ENCODE data around the gene ZNF813.

Gene ZNF813

DNA sequence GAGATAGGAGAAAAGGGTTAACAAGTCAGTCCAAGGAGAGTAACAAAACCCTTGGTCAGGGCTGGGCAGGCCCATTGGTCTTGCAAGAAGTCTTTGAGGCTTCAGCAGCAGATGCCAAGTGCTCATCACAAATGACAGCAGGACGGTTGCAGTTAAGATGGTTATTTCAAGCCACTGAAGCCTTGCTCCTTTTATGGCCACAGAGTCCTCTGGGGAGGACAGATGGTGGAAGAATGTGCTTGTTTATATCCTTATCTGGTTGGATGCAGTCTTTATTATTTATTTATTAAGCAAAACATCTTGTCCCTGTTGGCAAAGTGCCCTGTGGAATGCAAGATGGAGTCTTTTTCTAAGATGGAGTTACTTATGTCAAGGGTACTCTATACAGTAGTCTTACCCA lies 51.2 kb downstream of the ZNF813 start:
- no peak overlapping the region for H3K4me3 ChIP-seq

DNA sequence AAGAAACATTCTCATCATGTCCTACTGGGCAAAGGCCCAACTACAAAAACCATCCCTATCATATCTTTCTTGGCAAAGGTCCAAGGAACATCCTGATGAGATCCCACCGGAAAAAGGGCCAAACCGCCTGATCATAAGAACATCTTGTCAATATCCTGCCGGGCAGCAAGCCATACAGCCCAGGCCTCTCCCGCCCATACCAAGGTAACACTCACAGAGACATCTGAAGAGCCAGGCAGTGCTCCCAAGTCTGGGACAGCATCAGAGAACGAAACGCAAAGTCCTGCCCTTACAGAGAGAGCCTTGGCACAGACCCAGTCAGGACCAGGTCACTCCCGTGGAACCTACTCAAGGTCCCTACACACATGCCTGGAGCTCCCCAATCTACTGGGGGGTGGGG lies 51.9 kb downstream of the ZNF813 start:
- Histone ChIP-seq H3K9me3 (replicated peaks in 1 of 11) (peaks cover 14 to 33% (median 20%) of the 10 kb centered on the region in 11 experiments; a peak in 18 of 22 replicates), H3K4me3 (no peak overlapping the region), H3K4me2 (0 out of 22 replicates have a peak overlapping the region, but pooled peaks of 1 of the 11 experiments have one; percentile 23), H3K27me3 (no peaks in the 10 kb centered on the region), H3K36me3 (peaks cover under 1 to 12% (median 6%) of the 10 kb centered on the region in 11 experiments; a peak in 10 of 22 replicates), H4K20me1 (no peaks in the 10 kb centered on the region), H3K9ac (no peak overlapping the region), H3K4me1 (peaks cover 14 to 43% (median 22%) of the 10 kb centered on the region in 10 experiments), H3K27ac (no peak overlapping the region)
- TF ChIP-seq Cebpa-rat (IDR thresholded peaks at IDR 0.05) = no peak

More for the DNA sequence above, 51.2 kb downstream of the ZNF813 start:
- no peaks in the 10 kb centered on the region for H3K27me3 ChIP-seq
- H4K20me1 ChIP-seq = no peaks in the 10 kb centered on the region
- peaks cover 3 to 10% (median 5%) of the 10 kb centered on the region in 11 experiments; a peak in 10 of 22 replicates for H3K36me3 ChIP-seq
- peaks cover 14 to 43% (median 22%) of the 10 kb centered on the region in 10 experiments for H3K4me1 ChIP-seq
- no peak overlapping the region for H3K9ac ChIP-seq
- H3K9me3 ChIP-seq (replicated peaks in 1 of 11) = peaks cover 13 to 27% (median 16%) of the 10 kb centered on the region in 11 experiments; a peak in 18 of 22 replicates
- no peak overlapping the region for H3K27ac ChIP-seq
- TF ChIP-seq Cebpa-rat (IDR thresholded peaks at IDR 0.05) = no peak
- H3K4me2 ChIP-seq = peak overlapping the region in 2 of 11 experiments; percentile 23 to 48; a peak in 3 of 22 replicates

DNA sequence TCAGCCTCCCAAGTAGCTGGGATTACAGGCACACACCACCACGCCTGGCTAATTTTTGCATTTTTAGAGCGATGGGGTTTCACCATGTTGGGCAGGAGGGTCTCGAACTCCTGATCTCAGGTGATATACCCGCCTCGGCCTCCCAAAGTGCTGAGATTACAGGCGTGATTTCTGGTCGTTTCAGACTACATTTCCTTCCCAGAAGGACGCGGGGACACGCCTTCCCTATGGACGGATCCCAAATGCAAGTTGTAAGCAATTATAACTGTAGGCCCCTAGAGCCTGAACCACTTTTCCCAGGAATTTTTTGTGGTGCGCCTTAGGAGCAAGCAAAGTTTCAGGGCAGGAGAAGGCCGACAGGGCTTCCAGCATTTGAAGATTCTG lies 52.6 kb downstream of the ZNF813 start:
- Histone ChIP-seq H4K20me1 (no peaks in the 10 kb centered on the region), H3K4me2 (peak overlapping the region; percentile 28 to 100 (median 65)), H3K27me3 (no peaks in the 10 kb centered on the region), H3K36me3 (peaks cover 0 to 14% (median 6%) of the 10 kb centered on the region in 11 experiments; a peak in 10 of 22 replicates), H3K9ac (peak overlapping the region in 10 of 11 experiments; percentile 33 to 83 (median 76); a peak in 16 of 22 replicates), H3K9me3 (replicated peaks in 1 of 11) (peaks cover 17 to 40% (median 23%) of the 10 kb centered on the region in 11 experiments; a peak in 19 of 22 replicates), H3K4me3 (peak overlapping the region; percentile 61 to 86 (median 82)), H3K27ac (peak overlapping the region; percentile 23 to 82 (median 71); a peak in 20 of 22 replicates), H3K4me1 (peaks cover 14 to 43% (median 22%) of the 10 kb centered on the region in 10 experiments)
- no peak for TF ChIP-seq Cebpa-rat (IDR thresholded peaks at IDR 0.05)

- TF ChIP-seq Cebpa-rat (IDR thresholded peaks at IDR 0.05) = no peak
- Histone ChIP-seq H4K20me1 (no peaks in the 10 kb centered on the region), H3K27me3 (no peaks in the 10 kb centered on the region), H3K9me3 (replicated peaks in 1 of 11) (peaks cover 23 to 46% (median 29%) of the 10 kb centered on the region in 11 experiments), H3K27ac (peak overlapping the region; percentile 43 to 82 (median 71); a peak in 21 of 22 replicates), H3K4me1 (peaks cover 14 to 43% (median 22%) of the 10 kb centered on the region in 10 experiments), H3K4me3 (peak overlapping the region; percentile 61 to 86 (median 82)), H3K9ac (peak overlapping the region; percentile 74 to 84 (median 80)), H3K36me3 (peaks cover 4 to 17% (median 12%) of the 10 kb centered on the region in 11 experiments; a peak in 16 of 22 replicates), H3K4me2 (peak overlapping the region; percentile 91 to 100 (median 99))
These were observed 53.2 kb downstream of the ZNF813 start for GRCh38 chr19:53520547-53521372.

DNA sequence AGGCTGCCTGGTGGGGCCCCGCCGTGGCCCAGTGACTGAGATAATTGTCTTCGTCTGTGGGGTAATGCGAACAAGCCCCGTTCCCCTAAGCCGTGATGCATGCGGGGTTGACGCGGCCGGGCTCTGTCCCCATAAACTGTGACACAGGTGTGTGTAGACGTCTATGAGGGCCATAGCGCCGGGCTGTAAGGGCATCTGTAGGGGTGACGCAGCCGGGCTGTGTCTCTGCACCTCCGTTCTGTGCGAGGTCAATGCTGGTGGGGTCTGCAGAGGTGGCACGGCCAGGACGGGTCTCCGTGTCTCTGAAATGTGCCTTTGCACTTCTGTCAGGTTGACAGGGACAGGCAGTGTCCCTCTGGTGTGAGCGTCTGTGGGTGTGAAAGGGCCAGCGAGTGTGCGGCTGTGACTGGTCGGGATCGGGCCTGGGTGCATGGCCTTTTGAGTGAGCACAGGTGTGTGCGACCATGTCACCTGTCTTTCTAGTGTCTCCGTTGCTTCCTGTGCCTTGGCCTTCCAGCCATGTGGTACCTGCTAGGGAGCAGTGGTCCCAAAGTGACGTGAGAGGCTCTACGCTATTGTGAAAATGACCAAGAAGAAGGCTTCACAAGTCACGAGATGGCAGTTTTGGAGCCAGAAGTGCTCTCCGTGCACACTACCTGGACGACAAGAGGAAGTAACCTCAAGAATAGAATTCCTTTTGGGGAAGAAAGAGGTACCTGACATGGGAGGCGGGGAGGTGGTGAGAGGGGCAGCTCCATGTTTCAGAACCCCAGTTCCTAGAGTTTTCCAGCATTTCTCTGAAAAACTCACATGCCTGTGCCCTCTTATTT lies 54.1 kb downstream of the ZNF813 start:
- peaks cover 31 to 55% (median 37%) of the 10 kb centered on the region in 11 experiments for H3K9me3 ChIP-seq (replicated peaks in 1 of 11)
- peaks cover 14 to 43% (median 22%) of the 10 kb centered on the region in 10 experiments for H3K4me1 ChIP-seq
- H3K27ac ChIP-seq = peak overlapping the region; percentile 43 to 82 (median 71); a peak in 20 of 22 replicates
- H3K9ac ChIP-seq = peak overlapping the region; percentile 74 to 84 (median 80)
- no peaks in the 10 kb centered on the region for H4K20me1 ChIP-seq
- H3K36me3 ChIP-seq = peaks cover 10 to 25% (median 18%) of the 10 kb centered on the region in 11 experiments; a peak in 19 of 22 replicates
- peak overlapping the region; percentile 91 to 100 (median 99) for H3K4me2 ChIP-seq
- H3K27me3 ChIP-seq = no peaks in the 10 kb centered on the region
- peak overlapping the region; percentile 61 to 86 (median 82) for H3K4me3 ChIP-seq
- no peak for TF ChIP-seq Cebpa-rat (IDR thresholded peaks at IDR 0.05)

- TF ChIP-seq Cebpa-rat (IDR thresholded peaks at IDR 0.05) = no peak
- Histone ChIP-seq H3K27ac (no peak overlapping the region), H3K4me1 (peaks cover 13 to 16% (median 15%) of the 10 kb centered on the region in 10 experiments), H3K36me3 (peaks cover 18 to 54% (median 31%) of the 10 kb centered on the region in 11 experiments; a peak in 21 of 22 replicates), H3K27me3 (no peaks in the 10 kb centered on the region), H4K20me1 (no peaks in the 10 kb centered on the region), H3K9me3 (replicated peaks in 1 of 11) (peaks cover 17 to 31% (median 23%) of the 10 kb centered on the region in 11 experiments), H3K9ac (no peak overlapping the region), H3K4me3 (no peak overlapping the region), H3K4me2 (no peak overlapping the region)
These were observed 58.4 kb downstream of the ZNF813 start for GRCh38 chr19:53525922-53526321.

GRCh38 chr19:53530622-53531021 lies 63.1 kb downstream of the ZNF813 start:
- Histone ChIP-seq H3K36me3 (peaks cover 18 to 41% (median 25%) of the 10 kb centered on the region in 11 experiments; a peak in 21 of 22 replicates), H3K4me3 (no peak overlapping the region), H3K27ac (no peak overlapping the region), H4K20me1 (no peaks in the 10 kb centered on the region), H3K4me1 (no peaks in the 10 kb centered on the region), H3K4me2 (no peak overlapping the region), H3K9ac (no peak overlapping the region), H3K9me3 (replicated peaks in 1 of 11) (peaks cover 8 to 15% (median 11%) of the 10 kb centered on the region in 11 experiments), H3K27me3 (no peaks in the 10 kb centered on the region)
- no peak for TF ChIP-seq Cebpa-rat (IDR thresholded peaks at IDR 0.05)

- Histone ChIP-seq H3K9ac (no peak overlapping the region), H3K4me3 (no peak overlapping the region), H3K4me2 (no peak overlapping the region), H3K4me1 (peaks cover 0 to 4% (median 0%) of the 10 kb centered on the region in 10 experiments; a peak in 2 of 20 replicates), H3K27ac (no peak overlapping the region), H3K9me3 (replicated peaks in 1 of 11) (peaks cover 0 to 6% (median 2%) of the 10 kb centered on the region in 11 experiments; a peak in 13 of 22 replicates), H3K27me3 (no peaks in the 10 kb centered on the region), H3K36me3 (peaks cover 12 to 32% (median 16%) of the 10 kb centered on the region in 11 experiments; a peak in 18 of 22 replicates), H4K20me1 (no peaks in the 10 kb centered on the region)
- no peak for TF ChIP-seq Cebpa-rat (IDR thresholded peaks at IDR 0.05)
These were observed 63.9 kb downstream of the ZNF813 start for GRCh38 chr19:53531457-53531856.
